Transverse colon (tissue), 4 donors: Measurements from ENCODE around the gene CHD6.

Experiments
- CTCF ChIP-seq, 5 experiments: fragments of 200-600 bp in 3 of 5; fragments of 450-650 bp in 2 of 5; sonication (generic) in 3 of 5; IDR thresholded peaks; 1 replicate in 2 of 5; 2 replicates in 3 of 5; pipeline ENCODE4 v1.5.1; 2016 to 2017; ENCODE audit warnings: antibody characterized with exemption in 5 of 5, inconsistent platforms in 3 of 5, mild to moderate bottlenecking in 2 of 5, moderate library complexity in 1 of 5
- EP300 ChIP-seq: sonication (generic); formaldehyde crosslinking; IDR thresholded peaks from one replicate; pipeline ENCODE4 v1.6.1; 2017; ENCODE audit warnings: antibody characterized with exemption, low read depth
- POLR2A ChIP-seq: fragments of 450-650 bp; IDR thresholded peaks from one replicate; pipeline ENCODE4 v1.6.1; 2016; ENCODE audit warnings: antibody characterized with exemption, mild to moderate bottlenecking, moderate library complexity
- POLR2AphosphoS5 ChIP-seq, 3 donors: sonication (generic); formaldehyde crosslinking; IDR thresholded peaks; one replicate each; pipeline ENCODE4 v1.6.1; 2016; ENCODE audit warnings: antibody characterized with exemption in 3 of 3

GRCh38 chr20:41655962-41656618 lies 37.9 kb upstream of the CHD6 start:
- TF ChIP-seq CTCF (IDR thresholded peaks at IDR 0.05) (no peak), POLR2A (no peak), EP300 (no peak), POLR2AphosphoS5 (IDR thresholded peaks at IDR 0.05) (no peak)
